GM21360 (cell line): Measurements from ENCODE around the gene AK5.
"Not testable (repeated sequence)": the region's sequence is repeated elsewhere in the genome, so short reads cannot be mapped to it uniquely, and the experiment has no call there.

Experiments used
- ATAC-seq: cut with Tn5 transposase; IDR thresholded peaks from one replicate; pipeline ENCODE4 v1.9.1; 2021; ENCODE audit warnings: mild to moderate bottlenecking, moderate library complexity; ENCODE audit not compliant: unreplicated experiment

AK5 gene

GRCh38 chr1:77489910-77490309 is 208.1 kb downstream of the AK5 start:
- no peak for ATAC-seq

- ATAC-seq = no peak
Observed at GRCh38 chr1:77494026-77494425, 212.2 kb downstream of the AK5 start.

GRCh38 chr1:77498918-77499317 is 217.1 kb downstream of the AK5 start:
- no peak for ATAC-seq

GRCh38 chr1:77499466-77499865 is 217.6 kb downstream of the AK5 start:
- ATAC-seq = no peak

GRCh38 chr1:77504986-77505385 is 223.2 kb downstream of the AK5 start:
- ATAC-seq = no peak

- ATAC-seq = no peak
Observed at GRCh38 chr1:77506771-77507170, 225.0 kb downstream of the AK5 start.

GRCh38 chr1:77509051-77509492 is 227.3 kb downstream of the AK5 start:
- ATAC-seq = no peak

GRCh38 chr1:77509898-77510297 is 228.1 kb downstream of the AK5 start:
- no peak for ATAC-seq

- ATAC-seq = no peak
Observed at GRCh38 chr1:77511440-77511840, 229.6 kb downstream of the AK5 start.

- not testable (repeated sequence) for ATAC-seq
Observed at GRCh38 chr1:77512650-77513049, 230.8 kb downstream of the AK5 start.

- ATAC-seq = no peak
Observed at GRCh38 chr1:77513839-77514763, 232.3 kb downstream of the AK5 start.

GRCh38 chr1:77514921-77515776 is 233.3 kb downstream of the AK5 start:
- ATAC-seq = no peak

GRCh38 chr1:77516106-77516505 is 234.3 kb downstream of the AK5 start:
- no peak for ATAC-seq

- no peak for ATAC-seq
Observed at GRCh38 chr1:77524038-77524437, 242.2 kb downstream of the AK5 start.

GRCh38 chr1:77531149-77531548 is 249.3 kb downstream of the AK5 start:
- ATAC-seq = not testable (repeated sequence)

GRCh38 chr1:77531596-77532280 is 249.9 kb downstream of the AK5 start:
- ATAC-seq = not testable (repeated sequence)

- no peak for ATAC-seq
Observed at GRCh38 chr1:77532641-77533040, 250.8 kb downstream of the AK5 start.

- ATAC-seq = peak; percentile 60
Observed at GRCh38 chr1:77533660-77534305, 252.0 kb downstream of the AK5 start.

- no peak for ATAC-seq
Observed at GRCh38 chr1:77534456-77534855, 252.6 kb downstream of the AK5 start.

GRCh38 chr1:77536813-77537212 is 255.0 kb downstream of the AK5 start:
- ATAC-seq = no peak
